ENCODE data around the gene CHST7. TPM values are rescaled to one million over a fixed set of nuclear protein-coding genes. Genes with fewer than 3 reads are reported as not detected.

CHST7 gene
- total RNA-seq, 1 donor, result 6.5 TPM

DNA sequence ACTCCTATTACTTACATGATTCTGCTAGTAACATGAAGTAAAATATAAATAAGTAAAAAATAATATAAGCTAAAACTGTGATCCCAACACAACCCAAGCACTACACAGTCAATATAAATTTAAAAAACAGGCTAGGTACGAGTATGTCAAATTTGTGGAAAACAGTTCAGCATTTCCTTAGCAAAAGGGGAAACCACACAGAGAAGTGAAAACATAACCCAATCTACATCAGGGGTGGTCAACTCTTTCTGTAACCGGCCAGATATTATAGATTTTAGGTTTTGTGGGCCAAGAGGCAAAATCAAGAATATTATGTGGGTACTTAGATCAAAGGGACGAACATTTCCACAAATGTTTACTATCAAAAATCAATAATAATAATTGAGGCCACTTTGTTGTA, 70.1 kb downstream of the CHST7 start:
- no peaks in the 10 kb centered on the region for H3K9me3 ChIP-seq (ENCODE audit: low read depth, low read length)
- no peak overlapping the region for H3K27ac ChIP-seq (ENCODE audit: low read depth, low read length)
- H3K27me3 ChIP-seq (ENCODE audit: insufficient read depth, low read length), result no peaks in the 10 kb centered on the region
- H3K79me2 ChIP-seq (ENCODE audit: insufficient read depth, low read length), result no peaks in the 10 kb centered on the region
- H3K4me1 ChIP-seq (ENCODE audit: insufficient read depth, low read length), result no peaks in the 10 kb centered on the region
- no peak overlapping the region for H3K4me3 ChIP-seq (ENCODE audit: insufficient read depth, low read length)
- no peak for DNase-seq (ENCODE audit: insufficient read length, low spot score, missing footprints)
- H2AFZ ChIP-seq (ENCODE audit: low read length), result no peak overlapping the region
- H3K4me2 ChIP-seq (ENCODE audit: insufficient read depth, low read length), result no peak overlapping the region
- H4K20me1 ChIP-seq (ENCODE audit: insufficient read depth, low read length), result no peaks in the 10 kb centered on the region
- TF ChIP-seq, protein P1, sequence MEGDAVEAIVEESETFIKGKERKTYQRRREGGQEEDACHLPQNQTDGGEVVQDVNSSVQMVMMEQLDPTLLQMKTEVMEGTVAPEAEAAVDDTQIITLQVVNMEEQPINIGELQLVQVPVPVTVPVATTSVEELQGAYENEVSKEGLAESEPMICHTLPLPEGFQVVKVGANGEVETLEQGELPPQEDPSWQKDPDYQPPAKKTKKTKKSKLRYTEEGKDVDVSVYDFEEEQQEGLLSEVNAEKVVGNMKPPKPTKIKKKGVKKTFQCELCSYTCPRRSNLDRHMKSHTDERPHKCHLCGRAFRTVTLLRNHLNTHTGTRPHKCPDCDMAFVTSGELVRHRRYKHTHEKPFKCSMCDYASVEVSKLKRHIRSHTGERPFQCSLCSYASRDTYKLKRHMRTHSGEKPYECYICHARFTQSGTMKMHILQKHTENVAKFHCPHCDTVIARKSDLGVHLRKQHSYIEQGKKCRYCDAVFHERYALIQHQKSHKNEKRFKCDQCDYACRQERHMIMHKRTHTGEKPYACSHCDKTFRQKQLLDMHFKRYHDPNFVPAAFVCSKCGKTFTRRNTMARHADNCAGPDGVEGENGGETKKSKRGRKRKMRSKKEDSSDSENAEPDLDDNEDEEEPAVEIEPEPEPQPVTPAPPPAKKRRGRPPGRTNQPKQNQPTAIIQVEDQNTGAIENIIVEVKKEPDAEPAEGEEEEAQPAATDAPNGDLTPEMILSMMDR (IDR thresholded peaks at IDR 0.05; ENCODE audit: extremely low read depth, low read depth, low read length), result no peak
- peaks cover 6% of the 10 kb centered on the region for H3K36me3 ChIP-seq (ENCODE audit: insufficient read depth, low read length)

DNA sequence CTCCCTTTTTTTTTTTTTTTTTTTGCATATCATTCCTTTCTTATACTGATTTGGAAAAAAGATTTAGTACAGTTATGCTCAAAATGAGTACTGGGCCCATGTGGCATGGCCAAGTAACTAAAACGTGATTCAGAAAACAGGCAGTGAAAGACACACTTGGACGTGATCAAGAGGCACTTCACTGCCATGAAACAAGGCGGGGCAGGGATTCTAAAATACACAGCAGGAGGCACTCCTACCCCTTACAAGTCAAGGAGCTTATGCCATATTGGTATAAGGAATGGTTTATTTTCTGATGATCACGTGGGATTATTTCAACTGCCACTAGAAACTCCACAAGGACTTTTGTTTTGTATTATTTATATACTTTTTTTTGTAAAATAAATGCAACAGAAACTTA, 72.0 kb downstream of the CHST7 start:
- H3K4me3 ChIP-seq (ENCODE audit: insufficient read depth, low read length), result no peak overlapping the region
- H3K27me3 ChIP-seq (ENCODE audit: insufficient read depth, low read length), result no peaks in the 10 kb centered on the region
- DNase-seq (ENCODE audit: insufficient read length, low spot score, missing footprints), result no peak
- H4K20me1 ChIP-seq (ENCODE audit: insufficient read depth, low read length), result no peaks in the 10 kb centered on the region
- H3K4me2 ChIP-seq (ENCODE audit: insufficient read depth, low read length), result no peak overlapping the region
- no peaks in the 10 kb centered on the region for H3K9me3 ChIP-seq (ENCODE audit: low read depth, low read length)
- H3K27ac ChIP-seq (ENCODE audit: low read depth, low read length), result no peak overlapping the region
- H3K36me3 ChIP-seq (ENCODE audit: insufficient read depth, low read length), result peaks cover 6% of the 10 kb centered on the region
- H2AFZ ChIP-seq (ENCODE audit: low read length), result no peak overlapping the region
- H3K4me1 ChIP-seq (ENCODE audit: insufficient read depth, low read length), result no peaks in the 10 kb centered on the region
- no peaks in the 10 kb centered on the region for H3K79me2 ChIP-seq (ENCODE audit: insufficient read depth, low read length)
- TF ChIP-seq, protein P1 (IDR thresholded peaks at IDR 0.05; ENCODE audit: extremely low read depth, low read depth, low read length), result no peak

DNA sequence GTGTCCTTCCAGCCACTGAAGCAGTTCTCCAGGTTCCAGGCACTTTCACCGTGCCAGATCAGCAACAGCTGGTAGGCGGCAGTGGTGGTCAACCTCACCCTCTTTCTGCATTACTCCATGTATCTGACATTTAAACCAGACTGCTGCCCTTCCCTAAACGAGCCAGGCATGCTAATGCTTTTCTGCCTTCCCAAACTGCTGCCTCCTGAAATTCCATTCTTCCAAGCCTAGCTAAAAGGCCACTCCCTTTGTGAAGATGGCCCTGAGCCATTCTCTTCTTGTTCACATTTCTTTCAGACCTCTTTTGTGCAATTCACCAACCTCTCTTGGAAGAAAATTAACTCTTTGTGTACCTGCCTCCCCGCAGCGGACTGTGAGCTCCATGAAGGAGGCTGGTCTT, 73.7 kb downstream of the CHST7 start:
- Histone ChIP-seq H3K9me3 (ENCODE audit: low read depth, low read length) (no peaks in the 10 kb centered on the region), H2AFZ (ENCODE audit: low read length) (no peak overlapping the region), H3K27me3 (ENCODE audit: insufficient read depth, low read length) (no peaks in the 10 kb centered on the region), H3K79me2 (ENCODE audit: insufficient read depth, low read length) (no peaks in the 10 kb centered on the region), H3K36me3 (ENCODE audit: insufficient read depth, low read length) (peaks cover 6% of the 10 kb centered on the region), H3K27ac (ENCODE audit: low read depth, low read length) (no peak overlapping the region), H3K4me3 (ENCODE audit: insufficient read depth, low read length) (no peak overlapping the region), H3K4me2 (ENCODE audit: insufficient read depth, low read length) (no peak overlapping the region), H4K20me1 (ENCODE audit: insufficient read depth, low read length) (no peaks in the 10 kb centered on the region), H3K4me1 (ENCODE audit: insufficient read depth, low read length) (no peaks in the 10 kb centered on the region)
- no peak for DNase-seq (ENCODE audit: insufficient read length, low spot score, missing footprints)
- TF ChIP-seq, protein P1 (IDR thresholded peaks at IDR 0.05; ENCODE audit: extremely low read depth, low read depth, low read length), result no peak

Small RNAs within 50 kb of the gene (small RNA-seq; reads per million reads assigned to genes)
- not detected for gene RF00017

Other genes starting within 250 kb of the CHST7 start
- gene ZNF674, start 28.3 kb upstream of the CHST7 start, total RNA-seq, result 4.7 and 5.6 TPM in 2 replicates
- gene SLC9A7, start 185.4 kb downstream of the CHST7 start, total RNA-seq, result 42.0 and 43.6 TPM in 2 replicates